Urinary bladder (tissue), 2 donors: ENCODE measurements around the gene GLRX2. TPM values are rescaled to one million over a fixed set of nuclear protein-coding genes. Genes with fewer than 3 reads are reported as not detected.

Source experiments
- polyA plus RNA-seq: library from polyadenylated mRNA; stranded (reverse); fragments of 200-250 nt; gene quantifications from one replicate; pipeline ENCODE4 v1.2.3, GENCODE V29; 2013
- small RNA-seq: library from RNA; depleted of rRNA; stranded (forward); fragments of <200 nt; gene quantifications from one replicate; pipeline ENCODE3, GENCODE V24; 2014
- total RNA-seq: library from RNA; depleted of rRNA; stranded (reverse); fragments of >200 nt; gene quantifications from one replicate; pipeline ENCODE4 v1.2.3, GENCODE V29; 2014
- donor health status: healthy.

GLRX2 gene
- total and polyA plus RNA-seq, 2 donors, result 11.2 to 11.8 TPM

Small RNA genes lying within 50 kb of the gene (small RNA-seq; reads per million reads assigned to genes)
- gene MIR1278, result 0.24 reads per million
- not detected for gene SCARNA18B

Other genes with a start within 250 kb of the GLRX2 start
- gene UCHL5, start 46.1 kb downstream of the GLRX2 start, total RNA-seq, result 58.6 TPM
- gene UCHL5, start 46.1 kb downstream of the GLRX2 start, polyA plus RNA-seq, result 22.8 TPM
- gene RO60, start 45.8 kb downstream of the GLRX2 start, total RNA-seq, result 222 TPM
- gene RO60, start 45.8 kb downstream of the GLRX2 start, polyA plus RNA-seq, result 14.7 TPM
- gene CDC73, start 16.6 kb upstream of the GLRX2 start, total RNA-seq, result 79.6 TPM
- 20.3 TPM for gene CDC73, start 16.6 kb upstream of the GLRX2 start, polyA plus RNA-seq
- gene B3GALT2, start 81.2 kb upstream of the GLRX2 start, total RNA-seq, result 19.5 TPM
- 3.5 TPM for gene B3GALT2, start 81.2 kb upstream of the GLRX2 start, polyA plus RNA-seq